T-cell (primary cell): Measurements from ENCODE around the gene RFX1. TPM values are rescaled to one million over a fixed set of nuclear protein-coding genes. Genes with fewer than 3 reads are reported as not detected.
"Not testable (repeated sequence)": the region's sequence is repeated elsewhere in the genome, so short reads cannot be mapped to it uniquely, and the experiment has no call there.

Experiments
- ATAC-seq, 4 experiments: fragments of 200-7000 bp in 3 of 4; fragments of 150-1000 bp in 1 of 4; cut with Tn5 transposase; replicated peaks in 1 of 4; 1 replicate in 3 of 4; 2 replicates in 1 of 4; pipeline ENCODE4 v1.10.0; 2021; ENCODE audit warnings: moderate library complexity in 3 of 4, mild to moderate bottlenecking in 2 of 4, moderate number of reproducible peaks in 1 of 4
- CTCF ChIA-PET, 2 donors: fragments of 300-600 bp; sonication (Branson Sonifier 250); formaldehyde crosslinking; loops; one replicate each; lab custom pipeline; 2022; ENCODE audit warnings: antibody characterized with exemption in 2 of 2; lab: Charles Lee
- POLR2A ChIA-PET, 2 donors: fragments of 300-600 bp; sonication (Branson Sonifier 250); formaldehyde crosslinking; loops; one replicate each; lab custom pipeline; 2022; ENCODE audit warnings: antibody characterized with exemption in 2 of 2; lab: Charles Lee
- DNase-seq, 35 experiments: peaks; one replicate each; pipeline versions ENCODE4 v3.0.0 to v3.0.0-alpha.2; 2013 to 2023
- H3K27ac ChIP-seq: one replicate; pipeline ENCODE4 v1.5.1; 2013; ENCODE audit warnings: low read length
- H3K27me3 ChIP-seq, 2 experiments: replicated peaks in 1 of 2; 1 replicate in 1 of 2; 2 replicates in 1 of 2; pipeline versions ENCODE4 v1.6.1 to v1.7.0; 2013; ENCODE audit warnings: low read length in 1 of 2, mixed read lengths in 1 of 2; ENCODE audit not compliant: control insufficient read depth in 2 of 2, insufficient read depth in 2 of 2; ENCODE audit errors: extremely low read depth in 1 of 2
- H3K36me3 ChIP-seq, 2 donors: 1 replicate in 1 of 2; 2 replicates in 1 of 2; pipeline versions ENCODE4 v1.6.1 to v1.7.0; 2013; ENCODE audit warnings: low read length in 1 of 2; ENCODE audit not compliant: control insufficient read depth in 2 of 2, insufficient read depth in 1 of 2; ENCODE audit errors: extremely low read depth in 1 of 2
- H3K4me1 ChIP-seq, 2 experiments: 1 replicate in 1 of 2; 2 replicates in 1 of 2; pipeline versions ENCODE4 v1.6.1 to v1.7.0; 2013; ENCODE audit warnings: low read length in 2 of 2, mixed read lengths in 1 of 2; ENCODE audit not compliant: insufficient read depth in 2 of 2, control insufficient read depth in 1 of 2; ENCODE audit errors: extremely low read depth in 1 of 2
- H3K4me3 ChIP-seq, 2 donors: 1 replicate in 1 of 2; 2 replicates in 1 of 2; pipeline versions ENCODE4 v1.5.1 to v1.7.0; 2013; ENCODE audit warnings: mild to moderate bottlenecking in 2 of 2, low read length in 1 of 2, moderate library complexity in 1 of 2; ENCODE audit not compliant: control insufficient read depth in 1 of 2; ENCODE audit errors: extremely low read depth in 1 of 2
- H3K9me3 ChIP-seq: 2 replicates; pipeline ENCODE4 v1.7.0; 2013
- H3K27ac Mint-ChIP-seq, 2 donors: one replicate each; pipeline ENCODE4 v1.8.0; 2020 to 2021; ENCODE audit warnings: mild to moderate bottlenecking in 2 of 2, mixed read lengths in 2 of 2
- H3K27me3 Mint-ChIP-seq, 2 donors: one replicate each; pipeline ENCODE4 v1.8.0; 2021 to 2022; ENCODE audit warnings: mixed read lengths in 2 of 2
- H3K36me3 Mint-ChIP-seq: one replicate; pipeline ENCODE4 v1.8.0; 2021; ENCODE audit warnings: mixed read lengths
- H3K4me1 Mint-ChIP-seq, 3 donors: one replicate each; pipeline ENCODE4 v1.8.0; 2020 to 2022; ENCODE audit warnings: mixed read lengths in 3 of 3, mild to moderate bottlenecking in 1 of 3
- H3K4me3 Mint-ChIP-seq, 3 donors: one replicate each; pipeline ENCODE4 v1.8.0; 2020 to 2022; ENCODE audit warnings: mild to moderate bottlenecking in 3 of 3, mixed read lengths in 3 of 3, moderate library complexity in 3 of 3
- H3K9me3 Mint-ChIP-seq, 3 donors: one replicate each; pipeline ENCODE4 v1.8.0; 2020 to 2022; ENCODE audit warnings: mixed read lengths in 3 of 3
- WGBS: methylation state at CpG from one replicate; pipeline ENCODE4 v1.1.5; 2013; ENCODE audit warnings: missing lambda C conversion rate; ENCODE audit not compliant: insufficient coverage; 5-methylcytosine and 5-hydroxymethylcytosine counted together
- total RNA-seq, 35 experiments: library from RNA in 6 of 35; stranded (reverse) in 6 of 35; fragments of 120-200 nt in 1 of 35; gene quantifications; one replicate each; pipeline versions ENCODE4 v1.2.1 to v1.2.4 and lab custom pipeline; 2013 to 2026

The RFX1 gene
- total RNA-seq, 5 donors from 2014 or later (not counting 1 experiment from before 2014, with no cell fraction given) = 18.4 to 27.1 (median 23.1) TPM

DNA sequence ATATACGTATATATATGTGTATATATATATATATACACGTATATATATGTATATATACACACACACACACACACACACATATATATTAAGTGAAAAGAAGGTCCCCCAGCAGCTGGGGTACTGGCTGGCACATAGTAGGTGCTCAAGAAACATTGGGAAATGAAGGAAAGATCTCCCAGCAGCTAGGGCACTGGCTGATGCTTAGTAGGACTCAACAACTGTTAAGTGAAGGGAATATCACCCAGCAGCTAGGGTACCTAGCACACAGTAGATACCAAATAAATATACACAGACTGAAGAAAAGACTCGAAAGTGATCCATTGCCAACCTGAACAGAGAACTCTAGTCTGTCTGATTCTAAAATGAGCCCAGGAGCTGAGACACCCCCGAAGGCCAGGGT lies 80.1 kb downstream of the RFX1 start:
- ATAC-seq (no peak), DNase-seq (no peak)
- CTCF ChIA-PET = no interaction called here
- Histone ChIP-seq H3K27ac (no peak overlapping the region), H3K9me3 (no peaks in the 10 kb centered on the region), H3K4me1 (peaks cover 0 to 5% of the 10 kb centered on the region in 2 experiments), H3K36me3 (peaks cover 3 to 33% of the 10 kb centered on the region in 2 donors), H3K27me3 (no peaks in the 10 kb centered on the region), H3K4me3 (no peak overlapping the region)
- H3K27me3 Mint-ChIP-seq = no peaks in the 10 kb centered on the region
- H3K27ac Mint-ChIP-seq = no peak overlapping the region
- H3K4me3 Mint-ChIP-seq = no peak overlapping the region
- peaks cover 3 to 14% (median 5%) of the 10 kb centered on the region in 3 donors for H3K4me1 Mint-ChIP-seq
- WGBS = 100% methylated on average over 1 of the region's 4 CpGs
- POLR2A ChIA-PET = interaction anchor here in 1 of 2 donors (0.6 kb wide), 1 partner anchor 92 kb away, joined by 3 read pairs; no protein-coding TSS in a partner anchor
- H3K36me3 Mint-ChIP-seq = peaks cover 43% of the 10 kb centered on the region
- H3K9me3 Mint-ChIP-seq = peaks cover 0 to 2% (median 2%) of the 10 kb centered on the region in 3 donors

DNA sequence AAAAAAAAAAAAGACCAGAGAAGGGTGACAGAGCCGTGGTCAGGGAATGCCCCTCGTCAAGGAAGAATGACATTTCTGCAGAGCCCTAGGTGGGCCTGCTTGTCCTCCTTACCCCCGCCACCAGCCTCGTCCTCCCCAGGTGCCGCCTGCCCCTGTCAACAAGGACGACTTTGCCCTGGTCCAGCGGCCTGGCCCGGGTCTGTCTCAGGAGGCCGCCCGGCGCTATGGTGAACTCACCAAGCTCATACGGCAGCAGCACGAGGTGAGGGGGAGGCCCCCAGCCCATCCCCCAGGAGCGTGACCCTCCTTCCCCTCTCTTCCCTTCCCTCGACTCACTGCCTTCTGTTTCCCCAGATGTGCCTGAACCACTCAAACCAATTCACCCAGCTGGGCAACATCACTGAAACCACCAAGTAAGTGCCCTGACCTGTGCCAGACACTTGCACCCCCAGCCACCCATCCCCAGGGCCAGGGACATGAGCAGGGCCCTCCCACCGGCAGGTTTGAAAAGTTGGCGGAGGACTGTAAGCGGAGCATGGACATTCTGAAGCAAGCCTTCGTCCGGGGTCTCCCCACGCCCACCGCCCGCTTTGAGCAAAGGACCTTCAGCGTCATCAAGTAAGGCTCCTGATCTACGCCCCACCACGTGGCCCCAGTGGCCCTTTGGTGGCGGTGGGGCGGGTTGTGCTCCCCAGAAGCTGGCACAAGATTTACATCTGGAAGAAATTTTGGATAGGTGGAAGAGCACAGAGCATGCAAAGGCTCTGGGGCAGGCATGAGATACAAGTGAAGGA lies 82.7 kb downstream of the RFX1 start:
- H3K27me3 Mint-ChIP-seq = no peaks in the 10 kb centered on the region
- WGBS = 98% methylated on average over 26 of the region's 28 CpGs
- H3K4me3 Mint-ChIP-seq = no peak overlapping the region
- no peak overlapping the region for H3K27ac Mint-ChIP-seq
- POLR2A ChIA-PET = no interaction called here
- H3K4me1 Mint-ChIP-seq = peaks cover 3 to 14% (median 5%) of the 10 kb centered on the region in 3 donors
- H3K36me3 Mint-ChIP-seq = peaks cover 54% of the 10 kb centered on the region
- H3K9me3 Mint-ChIP-seq = peaks cover 0 to 3% (median 3%) of the 10 kb centered on the region in 3 donors
- CTCF ChIA-PET = no interaction called here
- DNase-seq = no peak
- H3K4me1 ChIP-seq = peaks cover 0 to 5% of the 10 kb centered on the region in 2 experiments
- peaks cover 6 to 46% of the 10 kb centered on the region in 2 donors for H3K36me3 ChIP-seq
- no peaks in the 10 kb centered on the region for H3K27me3 ChIP-seq
- no peak for ATAC-seq
- no peaks in the 10 kb centered on the region for H3K9me3 ChIP-seq
- no peak overlapping the region for H3K4me3 ChIP-seq
- no peak overlapping the region for H3K27ac ChIP-seq

DNA sequence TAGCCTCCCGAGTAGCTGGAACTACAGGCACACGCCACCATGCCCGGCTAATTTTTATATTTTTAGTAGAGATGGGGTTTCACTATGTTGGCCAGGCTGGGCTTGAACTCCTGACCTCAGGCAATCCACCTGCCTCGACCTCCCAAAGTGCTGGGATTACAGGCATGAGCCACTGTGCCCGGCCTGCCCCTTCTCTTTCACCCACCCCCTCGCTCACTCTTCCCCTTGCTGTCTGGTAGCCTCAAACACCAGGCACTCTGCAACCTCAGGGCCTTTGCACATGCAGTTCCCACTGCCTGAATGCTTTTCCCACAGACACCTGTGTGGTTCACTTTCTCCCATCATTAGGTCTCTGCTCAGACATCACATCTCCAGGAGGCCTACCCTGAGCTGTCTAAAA lies 84.0 kb downstream of the RFX1 start:
- H3K36me3 ChIP-seq = peaks cover 6 to 41% of the 10 kb centered on the region in 2 donors
- DNase-seq, POLR2A ChIA-PET: not testable (repeated sequence)

DNA sequence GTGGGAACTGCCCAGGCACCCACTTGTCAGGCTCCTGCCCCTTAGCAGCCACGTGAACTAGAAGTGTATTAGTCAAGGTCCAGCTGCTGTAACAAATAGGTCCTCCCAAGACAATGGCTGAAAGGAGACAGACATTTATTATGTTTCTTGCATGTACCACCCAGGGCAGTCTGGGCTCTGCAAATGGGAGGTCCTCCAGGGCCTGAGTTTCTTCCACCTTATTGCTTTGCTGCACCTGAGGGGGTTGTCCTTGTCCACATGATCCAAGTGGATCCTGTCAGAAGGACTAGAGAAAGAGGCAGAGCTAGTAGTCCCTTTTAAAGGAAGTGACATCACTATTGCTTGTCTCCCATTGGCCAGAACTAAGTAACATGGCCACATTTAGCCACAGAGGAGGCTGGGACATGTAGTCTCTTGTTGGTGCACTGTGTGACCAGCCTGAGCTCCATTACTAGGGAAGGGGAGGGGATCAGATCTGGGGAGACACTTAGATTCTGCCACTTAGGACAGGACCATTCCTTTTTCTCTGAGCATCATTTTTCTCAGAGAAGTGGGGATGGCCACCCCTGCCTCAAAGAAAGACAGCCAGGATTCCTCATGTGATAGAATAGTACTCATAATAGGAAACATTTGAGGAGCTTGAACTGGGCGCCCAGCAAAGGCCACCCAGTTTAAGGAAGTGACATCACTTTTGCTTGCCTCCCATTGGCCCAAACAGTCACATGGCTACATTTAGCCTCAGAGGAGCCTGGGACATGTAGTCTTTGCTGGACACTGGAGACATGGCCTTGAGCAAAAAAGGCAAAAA lies 85.0 kb downstream of the RFX1 start:
- POLR2A ChIA-PET = interaction anchor here in 1 of 2 donors (0.6 kb wide), 1 partner anchor 65 kb away, joined by 4 read pairs; no protein-coding TSS in a partner anchor
- peak in 24 of 35 experiments; percentile 5 to 57 (median 22) for DNase-seq

More for the DNA sequence above, 84.0 kb downstream of the RFX1 start:
- H3K27ac Mint-ChIP-seq, H3K27me3 Mint-ChIP-seq, H3K4me3 Mint-ChIP-seq, H3K27me3 ChIP-seq, ATAC-seq, H3K9me3 Mint-ChIP-seq, H3K27ac ChIP-seq, H3K4me3 ChIP-seq, CTCF ChIA-PET, H3K4me1 ChIP-seq, H3K9me3 ChIP-seq: not testable (repeated sequence)
- H3K4me1 Mint-ChIP-seq = peaks cover 3 to 12% (median 5%) of the 10 kb centered on the region in 3 donors
- 90% methylated on average over 3 of the region's 6 CpGs for WGBS
- peaks cover 51% of the 10 kb centered on the region for H3K36me3 Mint-ChIP-seq

DNA sequence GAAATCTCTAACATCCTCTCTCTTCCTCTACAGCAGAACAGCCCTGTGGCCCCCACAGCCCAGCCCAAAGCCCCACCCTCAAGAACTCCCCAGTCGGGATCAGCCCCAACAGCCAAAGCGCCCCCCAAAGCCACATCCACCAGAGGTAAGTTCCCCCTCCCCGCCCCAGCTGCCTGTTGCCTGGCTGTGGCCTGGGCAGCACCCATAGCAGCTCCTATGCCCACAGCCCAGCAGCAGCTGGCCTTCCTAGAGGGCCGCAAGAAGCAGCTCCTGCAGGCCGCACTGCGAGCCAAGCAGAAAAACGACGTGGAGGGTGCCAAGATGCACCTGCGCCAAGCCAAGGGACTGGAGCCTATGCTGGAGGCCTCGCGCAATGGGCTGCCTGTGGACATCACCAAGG lies 85.6 kb downstream of the RFX1 start:
- ChIA-PET POLR2A (no interaction called here), CTCF (interaction anchor here in 1 of 2 donors (0.6 to 0.7 kb wide), 2 partner anchors 59 to 128 kb away, joined by 4 to 5 read pairs; no protein-coding TSS in a partner anchor)
- DNase-seq (no peak), ATAC-seq (no peak)
- WGBS = 99% methylated on average over 11 of the region's 11 CpGs
- no peak overlapping the region for H3K4me3 Mint-ChIP-seq
- H3K27me3 ChIP-seq = no peaks in the 10 kb centered on the region
- H3K4me1 Mint-ChIP-seq = no peaks in the 10 kb centered on the region
- H3K36me3 ChIP-seq = peaks cover 6 to 39% of the 10 kb centered on the region in 2 donors
- no peak overlapping the region for H3K4me3 ChIP-seq
- H3K36me3 Mint-ChIP-seq = peaks cover 53% of the 10 kb centered on the region
- H3K4me1 ChIP-seq = no peaks in the 10 kb centered on the region
- no peaks in the 10 kb centered on the region for H3K9me3 ChIP-seq
- H3K27ac ChIP-seq = no peak overlapping the region
- peaks cover 0 to 3% (median 3%) of the 10 kb centered on the region in 3 donors for H3K9me3 Mint-ChIP-seq
- no peak overlapping the region for H3K27ac Mint-ChIP-seq
- H3K27me3 Mint-ChIP-seq = no peaks in the 10 kb centered on the region

More for the DNA sequence above, 85.0 kb downstream of the RFX1 start:
- Mint-ChIP-seq H3K36me3 (peaks cover 50% of the 10 kb centered on the region), H3K4me3 (no peak overlapping the region), H3K4me1 (peaks cover 0 to 2% (median 0%) of the 10 kb centered on the region in 3 donors), H3K9me3 (peaks cover 0 to 3% (median 3%) of the 10 kb centered on the region in 3 donors), H3K27ac (no peak overlapping the region), H3K27me3 (no peaks in the 10 kb centered on the region)
- peaks cover 6 to 33% of the 10 kb centered on the region in 2 donors for H3K36me3 ChIP-seq
- H3K4me3 ChIP-seq = no peak overlapping the region
- no peaks in the 10 kb centered on the region for H3K9me3 ChIP-seq
- CTCF ChIA-PET = interaction anchor here in 1 of 2 donors (0.6 to 0.7 kb wide), 2 partner anchors 59 to 127 kb away, joined by 4 to 5 read pairs; no protein-coding TSS in a partner anchor
- peak; percentile 60 to 85 (median 67) for ATAC-seq
- H3K27me3 ChIP-seq = no peaks in the 10 kb centered on the region
- H3K4me1 ChIP-seq = no peaks in the 10 kb centered on the region
- 85% methylated on average over 2 of the region's 2 CpGs for WGBS
- peak overlapping the region; percentile 38 for H3K27ac ChIP-seq
